HUES48 (cell line): ENCODE measurements around the gene ADIPOR1.

Source experiments
- H3K27ac ChIP-seq: one replicate; pipeline ENCODE4 v1.7.0; 2013; ENCODE audit warnings: low read depth, low read length, inconsistent platforms
- H3K27me3 ChIP-seq: 2 replicates; pipeline ENCODE4 v1.6.1; 2013; ENCODE audit warnings: mild to moderate bottlenecking, low read length; ENCODE audit not compliant: control insufficient read depth, insufficient read depth
- H3K36me3 ChIP-seq: 2 replicates; pipeline ENCODE4 v1.6.1; 2013; ENCODE audit warnings: low read length; ENCODE audit not compliant: control insufficient read depth, insufficient read depth
- H3K4me1 ChIP-seq: 2 replicates; pipeline ENCODE4 v1.6.1; 2013; ENCODE audit warnings: mild to moderate bottlenecking, low read length; ENCODE audit not compliant: control insufficient read depth, insufficient read depth
- H3K4me3 ChIP-seq: 2 replicates; pipeline ENCODE4 v1.5.1; 2013; ENCODE audit warnings: mild to moderate bottlenecking, low read depth, low read length
- H3K9ac ChIP-seq: 2 replicates; pipeline ENCODE4 v1.6.1; 2013; ENCODE audit warnings: mild to moderate bottlenecking, low read depth, low read length, moderate library complexity
- H3K9me3 ChIP-seq: 2 replicates; pipeline ENCODE4 v1.6.1; 2013; ENCODE audit warnings: low read length; ENCODE audit not compliant: control insufficient read depth, insufficient read depth

The ADIPOR1 gene

GRCh38 chr1:202968351-202968750, 10.2 kb upstream of the ADIPOR1 start:
- peaks cover 13% of the 10 kb centered on the region; the same call in 1 of the 2 replicates for H3K36me3 ChIP-seq
- no peak overlapping the region for H3K9ac ChIP-seq
- H3K9me3 ChIP-seq, result no peaks in the 10 kb centered on the region
- H3K27ac ChIP-seq, result no peak overlapping the region
- H3K4me1 ChIP-seq, result no peaks in the 10 kb centered on the region
- H3K27me3 ChIP-seq, result peaks cover 8% of the 10 kb centered on the region; the same call in 1 of the 2 replicates
- H3K4me3 ChIP-seq, result peak overlapping the region; percentile 78

GRCh38 chr1:202967684-202968281, 9.7 kb upstream of the ADIPOR1 start:
- Histone ChIP-seq H3K9me3 (no peaks in the 10 kb centered on the region), H3K4me3 (peak overlapping the region; percentile 78), H3K27me3 (peaks cover 8% of the 10 kb centered on the region; the same call in 1 of the 2 replicates), H3K27ac (peak overlapping the region; percentile 29), H3K36me3 (peaks cover 14% of the 10 kb centered on the region; the same call in 1 of the 2 replicates), H3K9ac (peak overlapping the region; percentile 4; the same call in 1 of the 2 replicates), H3K4me1 (no peaks in the 10 kb centered on the region)

- Histone ChIP-seq H3K4me1 (no peaks in the 10 kb centered on the region), H3K4me3 (peak overlapping the region; percentile 91), H3K9ac (peak overlapping the region; percentile 72; the same call in 1 of the 2 replicates), H3K9me3 (no peaks in the 10 kb centered on the region), H3K27ac (peak overlapping the region; percentile 45), H3K36me3 (peaks cover 23% of the 10 kb centered on the region; the same call in 1 of the 2 replicates), H3K27me3 (peaks cover 8% of the 10 kb centered on the region; the same call in 1 of the 2 replicates)
These were observed 8.1 kb upstream of the ADIPOR1 start for GRCh38 chr1:202966006-202966898.

GRCh38 chr1:202965422-202965821, 7.3 kb upstream of the ADIPOR1 start:
- H3K9ac ChIP-seq, result no peak overlapping the region
- no peaks in the 10 kb centered on the region for H3K9me3 ChIP-seq
- H3K4me1 ChIP-seq, result no peaks in the 10 kb centered on the region
- no peak overlapping the region for H3K4me3 ChIP-seq
- peaks cover 8% of the 10 kb centered on the region; the same call in 1 of the 2 replicates for H3K27me3 ChIP-seq
- peaks cover 23% of the 10 kb centered on the region; the same call in 1 of the 2 replicates for H3K36me3 ChIP-seq
- peak overlapping the region; percentile 61 for H3K27ac ChIP-seq

- H3K27me3 ChIP-seq, result peaks cover 8% of the 10 kb centered on the region; the same call in 1 of the 2 replicates
- peaks cover 23% of the 10 kb centered on the region; the same call in 1 of the 2 replicates for H3K36me3 ChIP-seq
- H3K9me3 ChIP-seq, result no peaks in the 10 kb centered on the region
- H3K4me3 ChIP-seq, result no peak overlapping the region
- no peak overlapping the region for H3K9ac ChIP-seq
- H3K4me1 ChIP-seq, result no peaks in the 10 kb centered on the region
- peak overlapping the region; percentile 61 for H3K27ac ChIP-seq
These were observed 6.8 kb upstream of the ADIPOR1 start for GRCh38 chr1:202964791-202965410.

GRCh38 chr1:202961220-202961880, 3.2 kb upstream of the ADIPOR1 start:
- H3K27me3 ChIP-seq, result no peaks in the 10 kb centered on the region
- H3K27ac ChIP-seq, result no peak overlapping the region
- no peak overlapping the region for H3K9ac ChIP-seq
- no peaks in the 10 kb centered on the region for H3K9me3 ChIP-seq
- H3K4me1 ChIP-seq, result peaks cover 16% of the 10 kb centered on the region
- H3K4me3 ChIP-seq, result no peak overlapping the region
- H3K36me3 ChIP-seq, result peaks cover 25% of the 10 kb centered on the region; the same call in 1 of the 2 replicates

- Histone ChIP-seq H3K36me3 (peaks cover 24% of the 10 kb centered on the region), H3K9ac (no peak overlapping the region), H3K4me3 (peak overlapping the region; percentile 97; the same call in 1 of the 2 replicates), H3K27me3 (no peaks in the 10 kb centered on the region), H3K27ac (no peak overlapping the region), H3K9me3 (no peaks in the 10 kb centered on the region), H3K4me1 (peaks cover 16% of the 10 kb centered on the region)
These were observed 1.1 kb upstream of the ADIPOR1 start for GRCh38 chr1:202959276-202959620.

GRCh38 chr1:202958544-202959275, 598 bp upstream of the ADIPOR1 start:
- Histone ChIP-seq H3K27me3 (no peaks in the 10 kb centered on the region), H3K4me1 (peaks cover 16% of the 10 kb centered on the region), H3K27ac (no peak overlapping the region), H3K4me3 (peak overlapping the region; percentile 97), H3K9ac (peak overlapping the region; percentile 77), H3K9me3 (no peaks in the 10 kb centered on the region), H3K36me3 (peaks cover 25% of the 10 kb centered on the region)

GRCh38 chr1:202956969-202957368, 1.1 kb downstream of the ADIPOR1 start:
- Histone ChIP-seq H3K9ac (peak overlapping the region; percentile 78; the same call in 1 of the 2 replicates), H3K9me3 (no peaks in the 10 kb centered on the region), H3K27ac (no peak overlapping the region), H3K4me3 (peak overlapping the region; percentile 97), H3K4me1 (peaks cover 16% of the 10 kb centered on the region), H3K27me3 (no peaks in the 10 kb centered on the region), H3K36me3 (peaks cover 20% of the 10 kb centered on the region)
